Hematopoietic multipotent progenitor cell treated with erythropoietin and hydrocortisone succinate and interleukin-3 and kit ligand, for 6 days (in vitro differentiated cells): ENCODE data around the gene PTPRN2.

ENCODE experiments used
- DNase-seq: peaks from one replicate; pipeline ENCODE4 v3.0.0-alpha.2; 2015

The PTPRN2 gene

GRCh38 chr7:158097453-158098124 is 490.0 kb downstream of the PTPRN2 start:
- DNase-seq, result no peak

GRCh38 chr7:158097106-158097452 is 490.5 kb downstream of the PTPRN2 start:
- no peak for DNase-seq

- DNase-seq, result no peak
These were observed 491.0 kb downstream of the PTPRN2 start for GRCh38 chr7:158096582-158096981.

- no peak for DNase-seq
These were observed 492.9 kb downstream of the PTPRN2 start for GRCh38 chr7:158094671-158095226.

- no peak for DNase-seq
These were observed 493.6 kb downstream of the PTPRN2 start for GRCh38 chr7:158094046-158094445.

GRCh38 chr7:158093156-158093796 is 494.3 kb downstream of the PTPRN2 start:
- DNase-seq, result no peak

GRCh38 chr7:158087196-158087595 is 500.4 kb downstream of the PTPRN2 start:
- no peak for DNase-seq

GRCh38 chr7:158085741-158086695 is 501.6 kb downstream of the PTPRN2 start:
- no peak for DNase-seq

- DNase-seq, result no peak
These were observed 503.1 kb downstream of the PTPRN2 start for GRCh38 chr7:158084555-158084954.

GRCh38 chr7:158083526-158084310 is 503.9 kb downstream of the PTPRN2 start:
- no peak for DNase-seq

GRCh38 chr7:158082761-158083160 is 504.9 kb downstream of the PTPRN2 start:
- no peak for DNase-seq

GRCh38 chr7:158080899-158081445 is 506.7 kb downstream of the PTPRN2 start:
- no peak for DNase-seq

GRCh38 chr7:158077934-158078910 is 509.4 kb downstream of the PTPRN2 start:
- DNase-seq, result no peak

GRCh38 chr7:158077151-158077840 is 510.3 kb downstream of the PTPRN2 start:
- no peak for DNase-seq

GRCh38 chr7:158076656-158077055 is 511.0 kb downstream of the PTPRN2 start:
- DNase-seq, result no peak

- no peak for DNase-seq
These were observed 511.4 kb downstream of the PTPRN2 start for GRCh38 chr7:158076215-158076614.

- DNase-seq, result no peak
These were observed 512.0 kb downstream of the PTPRN2 start for GRCh38 chr7:158075633-158076001.

- no peak for DNase-seq
These were observed 512.6 kb downstream of the PTPRN2 start for GRCh38 chr7:158074896-158075632.
